Measurements from ENCODE around the gene DLD.

The DLD gene

DNA sequence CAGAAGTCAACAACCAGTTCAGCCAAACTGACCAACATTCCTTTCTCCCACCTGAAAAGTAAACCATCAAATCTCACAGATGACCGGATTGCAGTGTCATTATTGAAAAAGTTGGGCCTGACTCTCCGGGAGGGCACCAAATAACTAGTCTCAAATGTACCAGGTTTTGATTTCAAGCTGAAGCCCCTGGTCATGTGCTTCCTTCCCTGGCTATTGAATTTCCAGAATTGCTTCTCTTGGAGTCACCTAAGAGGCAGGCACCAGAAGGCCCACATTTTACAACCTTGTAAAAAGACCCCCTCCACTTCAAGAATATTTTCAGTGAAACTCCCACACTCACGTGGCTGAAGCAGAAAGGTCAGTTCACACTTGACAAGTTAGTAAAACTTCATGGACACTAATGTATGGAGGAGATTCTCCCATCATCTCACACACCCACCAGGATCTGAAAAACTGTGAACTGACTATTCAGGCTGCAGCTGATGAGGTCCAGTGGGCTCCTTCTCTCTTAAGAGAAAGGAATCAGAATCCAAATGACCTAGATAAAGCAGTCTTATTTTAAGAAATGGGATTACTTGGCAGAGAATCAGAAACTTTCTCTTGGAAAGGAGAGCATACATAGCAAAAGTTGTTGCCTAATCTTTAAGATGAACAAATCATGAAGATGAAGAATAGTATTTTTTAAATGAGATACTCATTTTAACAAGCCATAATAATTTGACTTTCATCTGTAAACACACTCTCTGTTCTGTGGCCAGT, 53.6 kb downstream of the DLD start (continued):
- TF ChIP-seq TSHZ2 (CRISPR knock-in tag; IDR thresholded peaks at IDR 0.05), result no peak

DNA sequence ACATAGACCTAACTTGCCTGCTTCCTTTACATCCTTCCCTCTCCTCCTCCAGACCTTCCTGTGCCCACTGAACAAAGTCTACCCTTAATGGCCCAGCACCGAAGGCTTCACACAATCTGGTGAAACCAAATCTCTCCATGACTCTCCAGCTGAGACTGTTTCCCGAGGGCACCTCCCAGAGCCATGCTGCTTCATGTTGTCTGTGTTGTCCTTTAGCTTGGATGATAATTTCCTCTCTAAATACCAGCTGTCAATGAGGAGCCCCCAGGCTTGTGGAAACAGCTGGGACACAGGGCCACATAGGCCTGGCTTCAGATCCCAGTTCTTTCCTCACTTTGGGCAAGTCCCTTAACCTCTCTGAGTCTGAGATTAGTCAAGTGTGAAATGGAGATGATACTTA, 54.3 kb downstream of the DLD start:
- no peak for ATAC-seq
- TF ChIP-seq ZFP3 (CRISPR knock-in tag; IDR thresholded peaks at IDR 0.05), result no peak
- no peak for TF ChIP-seq ZNF565 (CRISPR knock-in tag; conservative IDR thresholded peaks at IDR 0.05; ENCODE audit: low read depth)
- TF ChIP-seq ZNF8 (CRISPR knock-in tag; IDR thresholded peaks at IDR 0.05), result no peak
- no peak for TF ChIP-seq SNAI2 (CRISPR knock-in tag; IDR thresholded peaks at IDR 0.05)
- TF ChIP-seq ISL1 (CRISPR knock-in tag; IDR thresholded peaks at IDR 0.05), result no peak
- TF ChIP-seq, protein P1, sequence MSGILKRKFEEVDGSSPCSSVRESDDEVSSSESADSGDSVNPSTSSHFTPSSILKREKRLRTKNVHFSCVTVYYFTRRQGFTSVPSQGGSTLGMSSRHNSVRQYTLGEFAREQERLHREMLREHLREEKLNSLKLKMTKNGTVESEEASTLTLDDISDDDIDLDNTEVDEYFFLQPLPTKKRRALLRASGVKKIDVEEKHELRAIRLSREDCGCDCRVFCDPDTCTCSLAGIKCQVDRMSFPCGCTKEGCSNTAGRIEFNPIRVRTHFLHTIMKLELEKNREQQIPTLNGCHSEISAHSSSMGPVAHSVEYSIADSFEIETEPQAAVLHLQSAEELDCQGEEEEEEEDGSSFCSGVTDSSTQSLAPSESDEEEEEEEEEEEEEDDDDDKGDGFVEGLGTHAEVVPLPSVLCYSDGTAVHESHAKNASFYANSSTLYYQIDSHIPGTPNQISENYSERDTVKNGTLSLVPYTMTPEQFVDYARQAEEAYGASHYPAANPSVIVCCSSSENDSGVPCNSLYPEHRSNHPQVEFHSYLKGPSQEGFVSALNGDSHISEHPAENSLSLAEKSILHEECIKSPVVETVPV (CRISPR knock-in tag; IDR thresholded peaks at IDR 0.05), result no peak
- TF ChIP-seq TOX (CRISPR knock-in tag; IDR thresholded peaks at IDR 0.05; ENCODE audit: borderline replicate concordance), result no peak
- no peak for TF ChIP-seq ARNTL (CRISPR knock-in tag; IDR thresholded peaks at IDR 0.05; ENCODE audit: borderline replicate concordance, low read depth)
- TF ChIP-seq OSR1 (CRISPR knock-in tag; IDR thresholded peaks at IDR 0.05), result no peak
- TF ChIP-seq CSDC2 (CRISPR knock-in tag; IDR thresholded peaks at IDR 0.05), result no peak
- TF ChIP-seq, protein P2, sequence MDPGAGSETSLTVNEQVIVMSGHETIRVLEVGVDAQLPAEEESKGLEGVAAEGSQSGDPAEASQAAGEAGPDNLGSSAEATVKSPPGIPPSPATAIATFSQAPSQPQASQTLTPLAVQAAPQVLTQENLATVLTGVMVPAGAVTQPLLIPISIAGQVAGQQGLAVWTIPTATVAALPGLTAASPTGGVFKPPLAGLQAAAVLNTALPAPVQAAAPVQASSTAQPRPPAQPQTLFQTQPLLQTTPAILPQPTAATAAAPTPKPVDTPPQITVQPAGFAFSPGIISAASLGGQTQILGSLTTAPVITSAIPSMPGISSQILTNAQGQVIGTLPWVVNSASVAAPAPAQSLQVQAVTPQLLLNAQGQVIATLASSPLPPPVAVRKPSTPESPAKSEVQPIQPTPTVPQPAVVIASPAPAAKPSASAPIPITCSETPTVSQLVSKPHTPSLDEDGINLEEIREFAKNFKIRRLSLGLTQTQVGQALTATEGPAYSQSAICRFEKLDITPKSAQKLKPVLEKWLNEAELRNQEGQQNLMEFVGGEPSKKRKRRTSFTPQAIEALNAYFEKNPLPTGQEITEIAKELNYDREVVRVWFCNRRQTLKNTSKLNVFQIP (CRISPR knock-in tag; IDR thresholded peaks at IDR 0.05; ENCODE audit: borderline replicate concordance, low read depth), result no peak
- no peak for TF ChIP-seq BACH2 (CRISPR knock-in tag; IDR thresholded peaks at IDR 0.05; ENCODE audit: borderline replicate concordance)
- TF ChIP-seq PPARA (CRISPR knock-in tag; IDR thresholded peaks at IDR 0.05; ENCODE audit: borderline replicate concordance), result no peak
- TF ChIP-seq RARB (CRISPR knock-in tag; IDR thresholded peaks at IDR 0.05), result no peak

DNA sequence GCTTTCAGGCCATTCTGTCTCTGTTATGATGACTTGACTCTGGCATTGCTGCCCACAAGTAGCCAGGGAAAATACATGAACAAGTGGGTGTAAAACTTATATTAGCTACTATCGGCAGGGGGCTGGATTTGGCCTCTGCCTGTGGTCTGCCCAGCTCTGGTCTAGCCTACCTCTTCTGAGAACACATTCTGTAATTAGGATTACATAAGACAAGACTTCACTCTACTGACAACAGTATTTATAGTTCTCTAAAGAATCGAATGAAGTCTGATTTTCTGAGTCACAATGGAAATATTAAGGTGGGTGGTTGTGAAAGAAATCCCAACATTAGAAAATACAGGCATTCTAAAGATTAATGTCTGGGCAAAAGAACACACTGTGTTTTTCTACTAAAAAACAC, 55.5 kb downstream of the DLD start:
- peak; percentile 3; the same call in 1 of the 3 replicates for ATAC-seq
- TF ChIP-seq ISL1 (CRISPR knock-in tag; IDR thresholded peaks at IDR 0.05) (peak; percentile 66), RARB (CRISPR knock-in tag; IDR thresholded peaks at IDR 0.05) (no peak), SNAI2 (CRISPR knock-in tag; IDR thresholded peaks at IDR 0.05) (no peak), PPARA (CRISPR knock-in tag; IDR thresholded peaks at IDR 0.05; ENCODE audit: borderline replicate concordance) (no peak), ZNF8 (CRISPR knock-in tag; IDR thresholded peaks at IDR 0.05) (no peak)
- TF ChIP-seq, protein P3, sequence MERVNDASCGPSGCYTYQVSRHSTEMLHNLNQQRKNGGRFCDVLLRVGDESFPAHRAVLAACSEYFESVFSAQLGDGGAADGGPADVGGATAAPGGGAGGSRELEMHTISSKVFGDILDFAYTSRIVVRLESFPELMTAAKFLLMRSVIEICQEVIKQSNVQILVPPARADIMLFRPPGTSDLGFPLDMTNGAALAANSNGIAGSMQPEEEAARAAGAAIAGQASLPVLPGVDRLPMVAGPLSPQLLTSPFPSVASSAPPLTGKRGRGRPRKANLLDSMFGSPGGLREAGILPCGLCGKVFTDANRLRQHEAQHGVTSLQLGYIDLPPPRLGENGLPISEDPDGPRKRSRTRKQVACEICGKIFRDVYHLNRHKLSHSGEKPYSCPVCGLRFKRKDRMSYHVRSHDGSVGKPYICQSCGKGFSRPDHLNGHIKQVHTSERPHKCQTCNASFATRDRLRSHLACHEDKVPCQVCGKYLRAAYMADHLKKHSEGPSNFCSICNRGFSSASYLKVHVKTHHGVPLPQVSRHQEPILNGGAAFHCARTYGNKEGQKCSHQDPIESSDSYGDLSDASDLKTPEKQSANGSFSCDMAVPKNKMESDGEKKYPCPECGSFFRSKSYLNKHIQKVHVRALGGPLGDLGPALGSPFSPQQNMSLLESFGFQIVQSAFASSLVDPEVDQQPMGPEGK (CRISPR knock-in tag; IDR thresholded peaks at IDR 0.05; ENCODE audit: borderline replicate concordance), result no peak

DNA sequence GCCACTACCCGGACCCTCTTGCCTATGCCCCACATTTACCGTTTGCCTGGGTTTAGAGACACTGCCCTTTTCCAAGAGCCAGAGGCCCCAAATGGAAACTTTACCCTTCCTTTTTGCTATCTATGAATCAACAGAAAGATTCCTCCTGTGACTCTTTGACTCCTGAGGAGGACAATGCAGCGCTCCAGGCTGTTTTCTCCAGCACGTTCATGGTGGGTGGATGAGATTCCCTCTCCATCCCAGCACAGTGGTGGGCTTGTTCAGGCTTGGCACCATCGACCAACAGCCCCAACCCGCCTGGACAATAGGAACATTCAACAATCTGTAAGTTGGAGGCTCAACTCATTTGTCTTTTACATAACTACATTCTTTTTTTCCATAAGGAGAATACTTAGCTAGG, 55.9 kb downstream of the DLD start:
- TF ChIP-seq ZNF70 (CRISPR knock-in tag; IDR thresholded peaks at IDR 0.05) (no peak), CSDC2 (CRISPR knock-in tag; IDR thresholded peaks at IDR 0.05) (no peak), ARNTL (CRISPR knock-in tag; IDR thresholded peaks at IDR 0.05; ENCODE audit: borderline replicate concordance, low read depth) (no peak), SNAI2 (CRISPR knock-in tag; IDR thresholded peaks at IDR 0.05) (no peak), RARB (CRISPR knock-in tag; IDR thresholded peaks at IDR 0.05) (no peak), ZFP3 (CRISPR knock-in tag; IDR thresholded peaks at IDR 0.05) (no peak)
- TF ChIP-seq, protein P3 (CRISPR knock-in tag; IDR thresholded peaks at IDR 0.05; ENCODE audit: borderline replicate concordance), result no peak
- no peak for ATAC-seq
